ENCODE results near the gene PAQR4.

Gene PAQR4

GRCh38 chr16:2986623-2987188, 17.6 kb downstream of the PAQR4 start:
- in situ Hi-C loops (cut with HindIII; ENCODE audit: low sequenced_read_pairs) = no loop called here
- DNase-seq (ENCODE audit: low read depth, low spot score) = no peak
- no peak for TF ChIP-seq CTCF (IDR thresholded peaks at IDR 0.05; ENCODE audit: low read depth, low read length)
- H3K4me3 ChIP-seq (ENCODE audit: low read depth, low read length) = no peak overlapping the region

- in situ Hi-C loops (cut with HindIII; ENCODE audit: low sequenced_read_pairs) = no loop called here
- no peak for TF ChIP-seq CTCF (IDR thresholded peaks at IDR 0.05; ENCODE audit: low read depth, low read length)
- H3K4me3 ChIP-seq (ENCODE audit: low read depth, low read length) = no peak overlapping the region
- DNase-seq (ENCODE audit: low read depth, low spot score) = no peak
Observed at GRCh38 chr16:2987286-2987685, 18.1 kb downstream of the PAQR4 start.

- in situ Hi-C loops (cut with HindIII; ENCODE audit: low sequenced_read_pairs) = no loop called here
- no peak for DNase-seq (ENCODE audit: low read depth, low spot score)
- no peak overlapping the region for H3K4me3 ChIP-seq (ENCODE audit: low read depth, low read length)
- TF ChIP-seq CTCF (IDR thresholded peaks at IDR 0.05; ENCODE audit: low read depth, low read length) = no peak
Observed at GRCh38 chr16:2987833-2988232, 18.7 kb downstream of the PAQR4 start.

DNA sequence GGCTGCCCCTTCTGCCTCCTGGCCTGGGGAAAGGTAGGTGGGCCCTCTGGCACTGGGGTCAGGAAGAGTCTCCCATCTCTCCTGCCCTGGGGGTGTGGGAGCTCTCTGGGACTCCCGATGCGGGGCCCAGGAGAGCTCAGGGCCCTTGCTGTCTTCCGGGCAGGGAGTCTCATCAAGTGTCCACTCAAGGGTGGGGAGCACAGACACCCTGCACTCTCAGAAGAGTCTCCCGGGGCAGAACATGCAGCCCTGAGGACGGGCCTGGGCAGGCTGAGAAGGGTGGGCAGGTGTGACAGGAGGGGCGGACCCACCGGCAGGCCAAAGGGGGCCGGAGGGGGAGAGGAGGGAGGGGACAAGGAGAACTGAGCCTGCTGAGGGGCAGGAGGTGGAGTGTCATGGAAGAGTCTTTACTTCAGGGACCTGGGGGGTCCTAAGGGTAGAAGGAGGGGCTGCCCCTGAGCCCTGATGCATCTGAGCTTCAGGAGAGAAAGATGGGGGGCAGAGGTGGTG, 19.5 kb downstream of the PAQR4 start:
- no peak for DNase-seq (ENCODE audit: low read depth, low spot score)
- no peak for TF ChIP-seq CTCF (IDR thresholded peaks at IDR 0.05; ENCODE audit: low read depth, low read length)
- in situ Hi-C loops (cut with HindIII; ENCODE audit: low sequenced_read_pairs) = no loop called here
- no peak overlapping the region for H3K4me3 ChIP-seq (ENCODE audit: low read depth, low read length)

DNA sequence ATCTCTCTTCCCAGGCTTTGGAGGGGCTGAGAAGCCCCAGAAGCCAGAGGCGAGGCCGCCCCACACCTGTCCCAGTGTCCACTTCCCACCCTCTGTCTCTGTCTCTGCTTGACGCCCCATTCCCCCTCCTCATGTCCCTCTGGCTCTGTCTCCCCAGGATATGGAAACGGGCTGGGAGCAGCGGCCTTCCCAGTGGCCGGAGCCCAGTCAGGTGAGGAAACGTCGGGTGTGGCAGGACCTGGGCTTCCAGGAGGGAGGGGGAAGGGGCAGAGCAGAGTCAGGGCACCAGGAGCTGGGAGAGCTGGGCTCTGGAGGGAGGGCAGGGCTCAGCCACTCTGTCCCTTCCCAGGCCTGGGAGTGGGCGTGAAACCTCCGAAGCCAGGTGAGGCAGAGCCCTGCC, 21.7 kb downstream of the PAQR4 start:
- H3K4me3 ChIP-seq (ENCODE audit: low read depth, low read length) = no peak overlapping the region
- in situ Hi-C loops (cut with HindIII; ENCODE audit: low sequenced_read_pairs) = no loop called here
- no peak for DNase-seq (ENCODE audit: low read depth, low spot score)
- TF ChIP-seq CTCF (IDR thresholded peaks at IDR 0.05; ENCODE audit: low read depth, low read length) = no peak

DNA sequence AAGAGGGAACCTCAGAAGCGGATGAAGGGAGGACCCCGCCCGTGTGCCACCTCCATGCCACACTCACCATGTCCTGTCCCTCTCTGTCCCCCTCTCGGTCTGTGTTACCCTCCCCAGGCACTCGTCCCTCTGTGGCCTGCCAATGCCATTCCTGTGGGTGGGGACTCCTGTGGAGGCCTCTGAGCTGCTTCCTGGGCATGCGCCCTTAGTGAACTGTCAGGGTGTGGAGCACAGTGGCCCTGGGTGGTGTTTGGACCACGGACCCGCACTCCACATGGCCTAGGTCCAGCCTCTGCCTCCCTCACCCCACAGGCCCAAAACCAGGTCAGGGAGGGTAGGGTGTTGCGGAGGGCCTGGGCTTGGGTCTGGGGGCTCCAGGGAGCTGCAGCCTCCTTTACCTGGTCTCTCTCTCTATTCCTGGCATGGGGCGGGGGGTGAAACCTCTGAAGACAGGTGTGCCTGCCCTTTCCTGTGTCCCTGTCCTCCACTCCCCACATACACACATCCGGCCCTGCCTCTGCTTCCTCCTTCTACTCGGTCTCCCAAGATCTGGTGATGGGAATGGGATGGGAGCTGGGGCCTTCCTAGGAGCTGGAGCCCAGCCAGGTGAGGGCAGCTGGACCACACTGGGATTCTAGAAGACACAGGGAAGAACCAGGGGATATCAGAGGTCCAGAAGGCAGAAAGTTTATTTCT, 22.6 kb downstream of the PAQR4 start:
- in situ Hi-C loops (cut with HindIII; ENCODE audit: low sequenced_read_pairs) = no loop called here
- no peak for DNase-seq (ENCODE audit: low read depth, low spot score)
- no peak overlapping the region for H3K4me3 ChIP-seq (ENCODE audit: low read depth, low read length)
- TF ChIP-seq CTCF (IDR thresholded peaks at IDR 0.05; ENCODE audit: low read depth, low read length) = no peak
